ENCODE measurements around the gene RB1.

- TF ChIP-seq POLR2A (IDR thresholded peaks at IDR 0.05), result no peak
- TF ChIP-seq, protein P1, sequence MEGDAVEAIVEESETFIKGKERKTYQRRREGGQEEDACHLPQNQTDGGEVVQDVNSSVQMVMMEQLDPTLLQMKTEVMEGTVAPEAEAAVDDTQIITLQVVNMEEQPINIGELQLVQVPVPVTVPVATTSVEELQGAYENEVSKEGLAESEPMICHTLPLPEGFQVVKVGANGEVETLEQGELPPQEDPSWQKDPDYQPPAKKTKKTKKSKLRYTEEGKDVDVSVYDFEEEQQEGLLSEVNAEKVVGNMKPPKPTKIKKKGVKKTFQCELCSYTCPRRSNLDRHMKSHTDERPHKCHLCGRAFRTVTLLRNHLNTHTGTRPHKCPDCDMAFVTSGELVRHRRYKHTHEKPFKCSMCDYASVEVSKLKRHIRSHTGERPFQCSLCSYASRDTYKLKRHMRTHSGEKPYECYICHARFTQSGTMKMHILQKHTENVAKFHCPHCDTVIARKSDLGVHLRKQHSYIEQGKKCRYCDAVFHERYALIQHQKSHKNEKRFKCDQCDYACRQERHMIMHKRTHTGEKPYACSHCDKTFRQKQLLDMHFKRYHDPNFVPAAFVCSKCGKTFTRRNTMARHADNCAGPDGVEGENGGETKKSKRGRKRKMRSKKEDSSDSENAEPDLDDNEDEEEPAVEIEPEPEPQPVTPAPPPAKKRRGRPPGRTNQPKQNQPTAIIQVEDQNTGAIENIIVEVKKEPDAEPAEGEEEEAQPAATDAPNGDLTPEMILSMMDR (IDR thresholded peaks at IDR 0.05), result no peak
Observed at GRCh38 chr13:48258002-48258401, 45.5 kb upstream of the RB1 start.
